CD14-positive monocyte (primary cell): Measurements from ENCODE around the gene DNAL1. TPM values are rescaled to one million over a fixed set of nuclear protein-coding genes. Genes with fewer than 3 reads are reported as not detected.

Experiments used
- DNase-seq, 3 donors: peaks; one replicate each; pipeline ENCODE4 v3.0.0-alpha.2; 2011 to 2022
- H2AFZ ChIP-seq: 2 replicates; pipeline ENCODE4 v1.6.0; 2012; ENCODE audit warnings: mild to moderate bottlenecking, low read depth, low read length, inconsistent platforms; ENCODE audit not compliant: insufficient read depth, poor library complexity, severe bottlenecking
- H3K27ac ChIP-seq, 2 donors: 1 replicate in 1 of 2; 2 replicates in 1 of 2; pipeline ENCODE4 v1.5.1; 2012 to 2013; ENCODE audit warnings: low read length in 2 of 2, control low read depth in 1 of 2, inconsistent platforms in 1 of 2, low read depth in 1 of 2, mild to moderate bottlenecking in 1 of 2
- H3K27me3 ChIP-seq, 2 donors: one replicate each; pipeline versions ENCODE4 v1.6.0 to v1.6.1; 2011 to 2013; ENCODE audit warnings: low read length in 2 of 2; ENCODE audit not compliant: control insufficient read depth in 2 of 2, insufficient read depth in 2 of 2
- H3K36me3 ChIP-seq, 2 donors: replicated peaks in 1 of 2; 1 replicate in 1 of 2; 2 replicates in 1 of 2; pipeline versions ENCODE4 v1.5.1 to v1.6.1; 2012 to 2013; ENCODE audit warnings: low read length in 2 of 2, control low read depth in 1 of 2, inconsistent platforms in 1 of 2, mild to moderate bottlenecking in 1 of 2; ENCODE audit not compliant: insufficient read depth in 2 of 2, control insufficient read depth in 1 of 2
- H3K4me1 ChIP-seq, 2 donors: 1 replicate in 1 of 2; 2 replicates in 1 of 2; pipeline versions ENCODE4 v1.5.1 to v1.6.1; 2012 to 2013; ENCODE audit warnings: low read length in 2 of 2, control low read depth in 1 of 2, inconsistent platforms in 1 of 2, mild to moderate bottlenecking in 1 of 2, moderate library complexity in 1 of 2; ENCODE audit not compliant: insufficient read depth in 2 of 2, control insufficient read depth in 1 of 2
- H3K4me2 ChIP-seq: replicated peaks from 2 replicates; pipeline ENCODE3; 2012; ENCODE audit warnings: low read length, moderate library complexity, mild to moderate bottlenecking; ENCODE audit not compliant: poor library complexity, severe bottlenecking; ENCODE audit errors: extremely low read depth
- H3K4me3 ChIP-seq, 3 experiments: fragments of 200-600 bp in 1 of 3; sonication (generic) in 1 of 3; replicated peaks in 1 of 3; 1 replicate in 2 of 3; 2 replicates in 1 of 3; pipeline ENCODE4 v1.5.1; 2011 to 2013; ENCODE audit warnings: low read length in 3 of 3, mild to moderate bottlenecking in 3 of 3, control low read depth in 2 of 3, low read depth in 2 of 3, inconsistent platforms in 1 of 3, moderate library complexity in 1 of 3
- H3K79me2 ChIP-seq: 2 replicates; pipeline ENCODE4 v1.6.0; 2012; ENCODE audit warnings: mild to moderate bottlenecking, control low read depth, inconsistent platforms, low read length, moderate library complexity; ENCODE audit not compliant: insufficient read depth
- H3K9ac ChIP-seq: 2 replicates; pipeline ENCODE4 v1.6.0; 2017; ENCODE audit warnings: low read length, mild to moderate bottlenecking; ENCODE audit not compliant: insufficient read depth, poor library complexity, severe bottlenecking
- H3K9me3 ChIP-seq, 2 donors: replicated peaks in 1 of 2; 1 replicate in 1 of 2; 2 replicates in 1 of 2; pipeline versions ENCODE4 v1.5.1 to v1.6.1; 2012 to 2013; ENCODE audit warnings: low read length in 2 of 2, control low read depth in 1 of 2; ENCODE audit not compliant: control insufficient read depth in 1 of 2, insufficient read depth in 1 of 2
- H4K20me1 ChIP-seq: 2 replicates; pipeline ENCODE4 v1.6.0; 2012; ENCODE audit warnings: mild to moderate bottlenecking, low read length, control low read depth, moderate library complexity; ENCODE audit not compliant: insufficient read depth
- H3K27ac Mint-ChIP-seq, 7 donors: one replicate each; pipeline ENCODE4 v1.8.0; 2020; ENCODE audit warnings: mild to moderate bottlenecking in 7 of 7, mixed read lengths in 7 of 7, moderate library complexity in 6 of 7, inconsistent platforms in 2 of 7
- H3K27me3 Mint-ChIP-seq, 3 donors: one replicate each; pipeline ENCODE4 v1.8.0; 2021 to 2022; ENCODE audit warnings: low read depth in 3 of 3, mild to moderate bottlenecking in 3 of 3, mixed read lengths in 3 of 3, moderate library complexity in 3 of 3, inconsistent platforms in 1 of 3
- H3K36me3 Mint-ChIP-seq, 2 donors: one replicate each; pipeline ENCODE4 v1.8.0; 2020; ENCODE audit warnings: mixed read lengths in 2 of 2, inconsistent platforms in 1 of 2, mild to moderate bottlenecking in 1 of 2
- H3K4me1 Mint-ChIP-seq: one replicate; pipeline ENCODE4 v1.8.0; 2020; ENCODE audit warnings: mild to moderate bottlenecking, mixed read lengths
- H3K4me3 Mint-ChIP-seq, 2 donors: one replicate each; pipeline ENCODE4 v1.8.0; 2020; ENCODE audit warnings: mild to moderate bottlenecking in 2 of 2, mixed read lengths in 2 of 2, moderate library complexity in 1 of 2
- H3K9me3 Mint-ChIP-seq, 7 donors: one replicate each; pipeline ENCODE4 v1.8.0; 2020 to 2022; ENCODE audit warnings: mixed read lengths in 7 of 7, mild to moderate bottlenecking in 6 of 7, moderate library complexity in 6 of 7, inconsistent platforms in 2 of 7
- WGBS: methylation state at CpG from one replicate; pipeline ENCODE4 v1.1.5; 2013; ENCODE audit warnings: missing lambda C conversion rate; ENCODE audit not compliant: insufficient coverage; 5-methylcytosine and 5-hydroxymethylcytosine counted together
- intact Hi-C, 2 donors: fragments of 100-400 bp; cut with micrococcal nuclease; formaldehyde crosslinking; loops; one replicate each; pipeline versions ENCODE4 v1.15.0 to v1.15.1; 2023
- polyA plus RNA-seq, 3 donors: library from polyadenylated mRNA; depleted of rRNA in 1 of 3; unstranded in 2 of 3; stranded (reverse) in 1 of 3; fragments of 300-500 nt in 2 of 3; fragments of >200 nt in 1 of 3; fragmentation: Illumina TruSeq in 2 of 3; gene quantifications; 1 replicate in 2 of 3; 2 replicates in 1 of 3; pipeline ENCODE4 v1.2.3, GENCODE V29; 2012 to 2021
- TF ChIP-seq, protein P1 (sequence below): fragments of 200-600 bp; IDR thresholded peaks from one replicate; pipeline ENCODE4 v1.8.0; 2022; ENCODE audit warnings: antibody characterized with exemption, mild to moderate bottlenecking

Gene DNAL1
- polyA plus RNA-seq, 3 donors, result 0.68 to 3.4 (median 2.0) TPM

DNA sequence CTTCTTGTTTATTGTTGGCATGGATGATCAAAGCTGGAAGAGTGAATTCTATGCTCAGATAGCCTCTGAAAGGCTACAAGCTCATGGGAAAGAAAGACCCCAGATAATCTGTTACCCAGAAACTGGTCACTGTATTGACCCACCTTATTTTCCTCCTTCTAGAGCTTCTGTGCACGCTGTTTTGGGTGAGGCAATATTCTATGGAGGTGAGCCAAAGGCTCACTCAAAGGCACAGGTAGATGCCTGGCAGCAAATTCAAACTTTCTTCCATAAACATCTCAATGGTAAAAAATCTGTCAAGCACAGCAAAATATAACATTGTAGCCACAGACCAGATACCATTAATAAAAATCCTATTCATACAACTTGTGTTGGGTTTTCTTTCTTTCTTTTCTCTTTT is 25.3 kb upstream of the DNAL1 start:
- Histone ChIP-seq H3K79me2 (no peaks in the 10 kb centered on the region), H3K27ac (no peak overlapping the region), H3K9me3 (no peaks in the 10 kb centered on the region), H3K4me2 (no peak overlapping the region), H3K4me3 (no peak overlapping the region), H3K36me3 (no peaks in the 10 kb centered on the region), H3K9ac (no peak overlapping the region), H4K20me1 (no peaks in the 10 kb centered on the region), H3K4me1 (no peaks in the 10 kb centered on the region), H2AFZ (no peak overlapping the region), H3K27me3 (no peaks in the 10 kb centered on the region)
- no peak overlapping the region for H3K27ac Mint-ChIP-seq
- H3K4me1 Mint-ChIP-seq, result peaks cover 3% of the 10 kb centered on the region
- no peaks in the 10 kb centered on the region for H3K36me3 Mint-ChIP-seq
- peaks cover 0 to 12% (median 3%) of the 10 kb centered on the region in 7 donors for H3K9me3 Mint-ChIP-seq
- H3K4me3 Mint-ChIP-seq, result no peak overlapping the region
- TF ChIP-seq, protein P1, sequence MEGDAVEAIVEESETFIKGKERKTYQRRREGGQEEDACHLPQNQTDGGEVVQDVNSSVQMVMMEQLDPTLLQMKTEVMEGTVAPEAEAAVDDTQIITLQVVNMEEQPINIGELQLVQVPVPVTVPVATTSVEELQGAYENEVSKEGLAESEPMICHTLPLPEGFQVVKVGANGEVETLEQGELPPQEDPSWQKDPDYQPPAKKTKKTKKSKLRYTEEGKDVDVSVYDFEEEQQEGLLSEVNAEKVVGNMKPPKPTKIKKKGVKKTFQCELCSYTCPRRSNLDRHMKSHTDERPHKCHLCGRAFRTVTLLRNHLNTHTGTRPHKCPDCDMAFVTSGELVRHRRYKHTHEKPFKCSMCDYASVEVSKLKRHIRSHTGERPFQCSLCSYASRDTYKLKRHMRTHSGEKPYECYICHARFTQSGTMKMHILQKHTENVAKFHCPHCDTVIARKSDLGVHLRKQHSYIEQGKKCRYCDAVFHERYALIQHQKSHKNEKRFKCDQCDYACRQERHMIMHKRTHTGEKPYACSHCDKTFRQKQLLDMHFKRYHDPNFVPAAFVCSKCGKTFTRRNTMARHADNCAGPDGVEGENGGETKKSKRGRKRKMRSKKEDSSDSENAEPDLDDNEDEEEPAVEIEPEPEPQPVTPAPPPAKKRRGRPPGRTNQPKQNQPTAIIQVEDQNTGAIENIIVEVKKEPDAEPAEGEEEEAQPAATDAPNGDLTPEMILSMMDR, result no peak
- H3K27me3 Mint-ChIP-seq, result peaks cover 0 to 3% (median 3%) of the 10 kb centered on the region in 3 donors
- intact Hi-C loops, result no loop called here
- no peak for DNase-seq
- WGBS, result no CpG with 5 or more reads among the region's 1 CpG

DNA sequence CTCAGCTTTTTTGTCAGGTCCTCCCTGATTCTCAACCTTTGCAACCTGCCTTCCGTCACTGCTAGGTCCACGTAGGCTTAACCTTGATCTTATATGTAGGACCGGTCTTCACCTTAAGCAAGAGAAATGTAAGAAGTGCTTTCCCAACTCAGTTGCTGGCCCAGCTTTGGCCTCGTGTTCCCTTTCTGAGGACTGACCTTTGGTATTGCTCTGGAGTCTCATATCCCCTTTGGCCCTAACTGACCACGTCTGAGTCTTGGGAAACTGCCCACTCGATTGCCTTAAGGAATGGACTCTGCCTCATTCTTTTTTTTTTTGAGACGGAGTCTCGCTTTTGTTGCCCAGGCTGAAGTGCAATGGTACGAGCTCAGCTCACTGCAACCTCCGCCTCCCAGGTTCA is 24.5 kb upstream of the DNAL1 start:
- Histone ChIP-seq H3K27ac (no peak overlapping the region), H3K79me2 (no peaks in the 10 kb centered on the region), H3K9ac (no peak overlapping the region), H3K36me3 (no peaks in the 10 kb centered on the region), H3K4me3 (no peak overlapping the region), H2AFZ (no peak overlapping the region), H4K20me1 (no peaks in the 10 kb centered on the region), H3K4me1 (no peaks in the 10 kb centered on the region), H3K9me3 (no peaks in the 10 kb centered on the region), H3K27me3 (no peaks in the 10 kb centered on the region), H3K4me2 (no peak overlapping the region)
- no peak overlapping the region for H3K27ac Mint-ChIP-seq
- intact Hi-C loops, result no loop called here
- H3K36me3 Mint-ChIP-seq, result no peaks in the 10 kb centered on the region
- H3K9me3 Mint-ChIP-seq, result peaks cover 0 to 12% (median 3%) of the 10 kb centered on the region in 7 donors
- WGBS, result 96% methylated on average over 9 of the region's 10 CpGs
- peaks cover 0 to 3% (median 2%) of the 10 kb centered on the region in 3 donors for H3K27me3 Mint-ChIP-seq
- H3K4me3 Mint-ChIP-seq, result no peak overlapping the region
- H3K4me1 Mint-ChIP-seq, result peaks cover 3% of the 10 kb centered on the region
- DNase-seq, result no peak
- TF ChIP-seq, protein P1, result no peak
